K562 (cell line): ENCODE data around the gene MAP3K2.

Experiments used
- CTCF ChIP-seq, 3 experiments: IDR thresholded peaks in 2 of 3; conservative IDR thresholded peaks in 1 of 3; 2 replicates each; pipeline ENCODE4 v1.5.1; 2011 to 2012; ENCODE audit warnings: low read length in 3 of 3, mild to moderate bottlenecking in 3 of 3, control low read depth in 2 of 3, improper control_type of control experiment in 1 of 3, inconsistent platforms in 1 of 3, low read depth in 1 of 3, mixed read lengths in 1 of 3, moderate library complexity in 1 of 3; ENCODE audit not compliant: insufficient read depth in 2 of 3
- HMG20B ChIP-seq: fragments of 250-450 bp; sonication (Bioruptor Pico); IDR thresholded peaks from 2 replicates; pipeline ENCODE4 v1.5.0; 2021; ENCODE audit warnings: mild to moderate bottlenecking
- HOMEZ ChIP-seq: fragments of 250-450 bp; sonication (Bioruptor Pico); IDR thresholded peaks from 2 replicates; pipeline ENCODE4 v1.4.0; 2020; ENCODE audit warnings: mild to moderate bottlenecking, moderate library complexity
- MYBL2 ChIP-seq, 2 experiments: fragments of 450-650 bp in 1 of 2; sonication (generic) in 1 of 2; formaldehyde crosslinking in 1 of 2; IDR thresholded peaks; 2 replicates each; pipeline versions ENCODE4 v1.6.1 to v1.8.1; 2017 to 2022; ENCODE audit warnings: borderline replicate concordance in 1 of 2, inconsistent platforms in 1 of 2, low read depth in 1 of 2, mild to moderate bottlenecking in 1 of 2, missing genetic modification reagents in 1 of 2, moderate library complexity in 1 of 2
- NBN ChIP-seq: fragments of 450-650 bp; IDR thresholded peaks from 2 replicates; pipeline ENCODE4 v1.6.1; 2016; ENCODE audit warnings: low read depth, mild to moderate bottlenecking
- SNAPC5 ChIP-seq: fragments of 250-450 bp; sonication (Bioruptor Pico); IDR thresholded peaks from 2 replicates; pipeline ENCODE4 v1.8.0; 2021; ENCODE audit warnings: moderate library complexity, mild to moderate bottlenecking, inconsistent platforms
- TBP ChIP-seq: optimal IDR thresholded peaks from 2 replicates; pipeline ENCODE3; 2011; ENCODE audit warnings: low read depth, low read length, improper control_type of control experiment
- TCF3 ChIP-seq: sonication (generic); formaldehyde crosslinking; IDR thresholded peaks from 2 replicates; pipeline ENCODE4 v1.4.0; 2020; ENCODE audit warnings: mild to moderate bottlenecking, missing genetic modification reagents
- ZNF445 ChIP-seq: fragments of 250-450 bp; sonication (Bioruptor Pico); IDR thresholded peaks from 2 replicates; pipeline ENCODE4 v1.4.0; 2020; ENCODE audit warnings: low read depth, mild to moderate bottlenecking, moderate library complexity

GRCh38 chr2:127394492-127394891, 6.7 kb upstream of the MAP3K2 start:
- TF ChIP-seq CTCF (IDR thresholded peaks at IDR 0.05 in 2 of 3, conservative IDR thresholded peaks at IDR 0.05 in 1 of 3; ENCODE audit: insufficient read depth in 2 of 3, low read depth in 1 of 3, low read length in 3 of 3) (no peak), TBP (no peak), HMG20B (CRISPR knock-in tag) (no peak), MYBL2 (IDR thresholded peaks at IDR 0.05; ENCODE audit: low read depth) (no peak), MYBL2 (CRISPR knock-in tag; IDR thresholded peaks at IDR 0.05; ENCODE audit: borderline replicate concordance) (no peak), NBN (no peak), ZNF445 (CRISPR knock-in tag) (no peak), TCF3 (CRISPR knock-in tag) (no peak), SNAPC5 (no peak), HOMEZ (CRISPR knock-in tag) (no peak)
